Gastroesophageal sphincter (tissue), 3 donors: ENCODE measurements around the gene CARD9.

ENCODE experiments used
- CTCF ChIP-seq, 4 experiments: fragments of 200-600 bp in 2 of 4; fragments of 450-650 bp in 2 of 4; sonication (generic) in 1 of 4; IDR thresholded peaks; one replicate each; pipeline ENCODE4 v1.5.1; 2017 to 2019; ENCODE audit warnings: antibody characterized with exemption in 4 of 4, mild to moderate bottlenecking in 2 of 4, moderate library complexity in 2 of 4
- EP300 ChIP-seq: sonication (generic); formaldehyde crosslinking; IDR thresholded peaks from one replicate; pipeline ENCODE4 v1.6.1; 2017; ENCODE audit warnings: antibody characterized with exemption, mild to moderate bottlenecking
- POLR2A ChIP-seq, 2 donors: fragments of 450-650 bp; IDR thresholded peaks; one replicate each; pipeline ENCODE4 v1.6.1; 2017; ENCODE audit warnings: antibody characterized with exemption in 2 of 2, mild to moderate bottlenecking in 2 of 2, moderate library complexity in 1 of 2
- POLR2AphosphoS5 ChIP-seq: sonication (generic); formaldehyde crosslinking; IDR thresholded peaks from one replicate; pipeline ENCODE4 v1.6.1; 2017; ENCODE audit warnings: antibody characterized with exemption

- TF ChIP-seq POLR2A (IDR thresholded peaks at IDR 0.05) (no peak), POLR2AphosphoS5 (no peak), CTCF (IDR thresholded peaks at IDR 0.05) (no peak), EP300 (no peak)
Observed at GRCh38 chr9:136371533-136371880, 2.0 kb downstream of the CARD9 start.
